Measurements from ENCODE around the gene RPL18.

GRCh38 chr19:48614436-48615230 lies 4.3 kb downstream of the RPL18 start, which contains the start of gene FAM83E:
- TF ChIP-seq CTCF (conservative IDR thresholded peaks at IDR 0.05; ENCODE audit: low read depth, low read length) (no peak), EZH2 (IDR thresholded peaks at IDR 0.05; ENCODE audit: borderline replicate concordance, low read depth, low read length, poor library complexity, severe bottlenecking) (no peak)
